ENCODE data around the gene SYS1.

SYS1 gene

GRCh38 chr20:45390931-45391330 is 28.0 kb downstream of the SYS1 start:
- TF ChIP-seq JUND (IDR thresholded peaks at IDR 0.05; ENCODE audit: low read depth), result no peak
- DNase-seq (ENCODE audit: low read depth in 1 of 2, low spot score in 1 of 2), result no peak
- in situ Hi-C loops (cut with HindIII; ENCODE audit: low pct_unique_long_range_greater_than_20kb, low sequenced_read_pairs), result no loop called here

GRCh38 chr20:45391559-45391958 is 28.6 kb downstream of the SYS1 start:
- no peak for TF ChIP-seq JUND (IDR thresholded peaks at IDR 0.05; ENCODE audit: low read depth)
- no peak for DNase-seq (ENCODE audit: low read depth in 1 of 2, low spot score in 1 of 2)
- in situ Hi-C loops (cut with HindIII; ENCODE audit: low pct_unique_long_range_greater_than_20kb, low sequenced_read_pairs), result no loop called here

- TF ChIP-seq JUND (IDR thresholded peaks at IDR 0.05; ENCODE audit: low read depth), result no peak
- peak in 1 of 2 experiments; percentile 55 for DNase-seq (ENCODE audit: low read depth in 1 of 2, low spot score in 1 of 2)
- in situ Hi-C loops (cut with HindIII; ENCODE audit: low pct_unique_long_range_greater_than_20kb, low sequenced_read_pairs), result no loop called here
These were observed 29.8 kb downstream of the SYS1 start for GRCh38 chr20:45392733-45393132.

- no peak for TF ChIP-seq JUND (IDR thresholded peaks at IDR 0.05; ENCODE audit: low read depth)
- in situ Hi-C loops (cut with HindIII; ENCODE audit: low pct_unique_long_range_greater_than_20kb, low sequenced_read_pairs), result no loop called here
- DNase-seq (ENCODE audit: low read depth in 1 of 2, low spot score in 1 of 2), result no peak
These were observed 31.5 kb downstream of the SYS1 start for GRCh38 chr20:45394221-45395113.

- in situ Hi-C loops (cut with HindIII; ENCODE audit: low pct_unique_long_range_greater_than_20kb, low sequenced_read_pairs), result no loop called here
- DNase-seq (ENCODE audit: low read depth in 1 of 2, low spot score in 1 of 2), result no peak
- no peak for TF ChIP-seq JUND (IDR thresholded peaks at IDR 0.05; ENCODE audit: low read depth)
These were observed 32.1 kb downstream of the SYS1 start for GRCh38 chr20:45395114-45395415.

- DNase-seq (ENCODE audit: low read depth in 1 of 2, low spot score in 1 of 2), result no peak
- in situ Hi-C loops (cut with HindIII; ENCODE audit: low pct_unique_long_range_greater_than_20kb, low sequenced_read_pairs), result no loop called here
- TF ChIP-seq JUND (IDR thresholded peaks at IDR 0.05; ENCODE audit: low read depth), result no peak
These were observed 36.1 kb downstream of the SYS1 start for GRCh38 chr20:45399018-45399417.

GRCh38 chr20:45400346-45401031 is 37.5 kb downstream of the SYS1 start:
- no peak for DNase-seq (ENCODE audit: low read depth in 1 of 2, low spot score in 1 of 2)
- TF ChIP-seq JUND (IDR thresholded peaks at IDR 0.05; ENCODE audit: low read depth), result no peak
- in situ Hi-C loops (cut with HindIII; ENCODE audit: low pct_unique_long_range_greater_than_20kb, low sequenced_read_pairs), result no loop called here

- in situ Hi-C loops (cut with HindIII; ENCODE audit: low pct_unique_long_range_greater_than_20kb, low sequenced_read_pairs), result no loop called here
- no peak for DNase-seq (ENCODE audit: low read depth in 1 of 2, low spot score in 1 of 2)
- no peak for TF ChIP-seq JUND (IDR thresholded peaks at IDR 0.05; ENCODE audit: low read depth)
These were observed 40.0 kb downstream of the SYS1 start for GRCh38 chr20:45402946-45403345.

GRCh38 chr20:45404438-45404837 is 41.5 kb downstream of the SYS1 start:
- DNase-seq (ENCODE audit: low read depth in 1 of 2, low spot score in 1 of 2), result no peak
- TF ChIP-seq JUND (IDR thresholded peaks at IDR 0.05; ENCODE audit: low read depth), result no peak
- in situ Hi-C loops (cut with HindIII; ENCODE audit: low pct_unique_long_range_greater_than_20kb, low sequenced_read_pairs), result no loop called here

- TF ChIP-seq JUND (IDR thresholded peaks at IDR 0.05; ENCODE audit: low read depth), result no peak
- in situ Hi-C loops (cut with HindIII; ENCODE audit: low pct_unique_long_range_greater_than_20kb, low sequenced_read_pairs), result no loop called here
- peak; percentile 33 to 44 for DNase-seq (ENCODE audit: low read depth in 1 of 2, low spot score in 1 of 2)
These were observed 42.8 kb downstream of the SYS1 start for GRCh38 chr20:45405571-45406259.

- in situ Hi-C loops (cut with HindIII; ENCODE audit: low pct_unique_long_range_greater_than_20kb, low sequenced_read_pairs), result no loop called here
- no peak for TF ChIP-seq JUND (IDR thresholded peaks at IDR 0.05; ENCODE audit: low read depth)
- DNase-seq (ENCODE audit: low read depth in 1 of 2, low spot score in 1 of 2), result peak; percentile 70 to 71
These were observed 43.5 kb downstream of the SYS1 start for GRCh38 chr20:45406260-45407066.

- no peak for TF ChIP-seq JUND (IDR thresholded peaks at IDR 0.05; ENCODE audit: low read depth)
- peak; percentile 36 to 48 for DNase-seq (ENCODE audit: low read depth in 1 of 2, low spot score in 1 of 2)
- in situ Hi-C loops (cut with HindIII; ENCODE audit: low pct_unique_long_range_greater_than_20kb, low sequenced_read_pairs), result no loop called here
These were observed 44.2 kb downstream of the SYS1 start for GRCh38 chr20:45407067-45407745.

Data from T47D (cell line).